ENCODE data around the gene ZNF529.

Gene ZNF529

GRCh38 chr19:36508325-36508724 lies 64.8 kb downstream of the ZNF529 start:
- DNase-seq, result no peak

- DNase-seq, result no peak
These were observed 71.1 kb downstream of the ZNF529 start for GRCh38 chr19:36501973-36502372.

- DNase-seq, result no peak
These were observed 76.1 kb downstream of the ZNF529 start for GRCh38 chr19:36497001-36497400.

Measured in activated gamma-delta T cell treated with Interleukin-2 at 50 U/mL for 16 hours (primary cell).